ENCODE data around the gene PHF2. TPM values are rescaled to one million over a fixed set of nuclear protein-coding genes. Genes with fewer than 3 reads are reported as not detected.

Gene PHF2
- total RNA-seq, 1 donor from 2014 or later: 7.3 TPM

DNA sequence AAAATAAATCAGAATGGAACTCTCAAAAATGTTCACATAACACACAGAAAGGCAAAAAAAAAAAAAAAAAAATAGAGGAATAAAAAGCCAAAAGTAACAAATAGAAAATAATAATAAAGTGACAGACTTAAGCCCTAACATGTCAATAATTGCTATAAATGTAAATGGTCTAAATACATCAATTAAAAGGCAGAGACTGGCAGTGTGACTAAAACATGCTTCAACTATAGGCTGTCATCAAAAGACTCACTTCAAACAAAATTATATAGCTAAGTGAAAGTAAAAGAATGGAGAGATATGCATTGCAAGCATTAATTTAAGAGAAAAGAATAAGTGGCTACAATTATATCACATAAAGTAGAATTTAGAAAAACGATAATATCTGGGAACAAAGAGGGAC, 114.2 kb downstream of the PHF2 start:
- DNase-seq (ENCODE audit: low spot score) (no peak), ATAC-seq (no peak)

DNA sequence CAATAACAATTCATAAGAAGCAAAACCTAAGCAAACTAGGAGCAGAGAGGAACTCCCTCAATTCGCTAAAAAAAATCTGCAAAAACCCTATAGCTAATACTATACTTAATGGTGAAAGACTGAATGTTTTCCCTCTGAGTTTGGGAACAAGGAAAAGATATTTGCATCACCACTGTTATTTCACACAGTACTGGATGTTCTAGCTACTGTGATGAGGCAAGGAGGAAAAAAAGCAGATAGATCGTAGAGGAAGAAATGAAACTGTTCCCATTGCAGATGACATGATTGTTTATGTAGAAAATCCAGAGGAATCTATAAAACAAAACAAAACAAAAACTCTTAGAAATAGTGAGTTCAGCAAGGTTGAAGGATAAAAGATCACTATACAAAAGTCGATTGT, 116.7 kb downstream of the PHF2 start:
- ATAC-seq (no peak), DNase-seq (ENCODE audit: low spot score) (no peak)

DNA sequence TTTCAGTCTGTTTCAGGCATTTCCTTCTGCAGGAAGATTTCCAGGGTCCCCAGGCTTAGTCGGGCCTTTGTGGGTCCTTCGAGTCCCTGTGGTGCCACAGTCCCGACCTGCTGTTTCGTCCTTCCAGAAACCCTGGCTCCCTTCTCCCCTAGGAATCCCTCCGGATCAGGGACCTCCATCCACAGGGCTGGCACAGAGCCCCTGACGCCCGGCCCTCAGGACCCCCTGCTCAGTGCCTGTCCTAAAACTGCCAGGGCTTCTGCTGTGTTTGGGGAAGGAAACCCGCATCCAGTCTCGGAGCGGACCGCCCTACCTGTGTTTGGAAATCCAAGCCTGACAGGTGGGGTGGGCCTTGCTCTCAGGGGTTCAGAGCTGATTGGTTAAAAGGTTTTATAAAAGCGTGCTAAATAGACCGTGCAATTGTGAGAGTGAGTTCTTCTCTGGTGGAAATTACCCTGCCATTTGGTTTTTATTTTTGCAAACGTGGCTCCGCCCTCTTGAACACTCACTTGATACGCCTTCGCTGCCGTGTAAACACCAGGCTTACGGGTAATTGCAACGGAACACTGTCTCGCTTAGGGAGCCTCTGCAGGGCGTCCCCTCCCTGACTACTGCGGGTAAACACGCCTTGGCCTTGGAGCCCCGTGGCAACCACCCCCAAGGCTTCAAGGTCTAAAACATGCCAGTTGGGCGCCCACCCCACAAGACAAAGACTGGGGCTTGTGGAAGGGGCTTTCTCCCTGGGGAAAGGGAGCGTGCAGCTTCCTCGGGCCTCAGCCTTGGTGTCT, 121.2 kb downstream of the PHF2 start:
- no peak for DNase-seq (ENCODE audit: low spot score)
- no peak for ATAC-seq

DNA sequence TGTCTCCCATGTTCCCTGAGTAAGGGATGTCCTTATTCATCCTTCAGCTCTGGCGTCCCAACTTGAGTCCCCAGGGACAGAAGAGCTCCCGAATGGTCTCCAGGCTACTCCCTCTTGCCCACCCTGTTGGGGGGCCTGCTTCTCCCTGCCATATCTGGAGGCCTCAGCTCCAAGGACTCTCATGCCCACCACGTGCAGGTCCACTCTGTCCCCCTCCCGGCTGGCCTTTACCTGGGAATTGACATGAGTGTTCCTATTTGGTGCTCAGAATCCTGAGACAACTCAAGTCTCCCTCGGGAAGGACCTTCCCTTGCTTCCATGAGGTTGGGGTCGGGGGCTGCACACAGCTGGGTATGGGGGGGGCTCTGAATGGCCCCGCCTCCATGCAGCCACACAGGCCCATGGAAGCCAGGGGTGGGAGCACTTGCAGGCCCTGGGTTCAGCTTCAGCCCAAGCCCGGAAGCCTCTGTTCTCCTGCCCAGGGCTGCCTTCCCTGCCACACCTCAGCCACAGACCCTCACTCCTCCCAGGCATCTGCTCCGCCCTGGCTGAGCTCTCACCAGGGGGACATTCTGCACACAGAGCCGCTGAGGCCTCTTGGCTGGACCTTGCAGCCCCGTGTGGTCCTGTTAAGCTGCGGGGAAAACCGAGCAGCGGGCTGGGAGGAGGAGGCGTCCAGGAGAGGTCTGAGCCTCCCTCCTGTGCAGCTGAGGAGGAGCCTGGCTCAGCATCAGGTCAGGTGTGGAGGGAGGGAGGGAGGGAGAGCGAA, 121.9 kb downstream of the PHF2 start:
- DNase-seq (ENCODE audit: low spot score) (no peak), ATAC-seq (no peak)

DNA sequence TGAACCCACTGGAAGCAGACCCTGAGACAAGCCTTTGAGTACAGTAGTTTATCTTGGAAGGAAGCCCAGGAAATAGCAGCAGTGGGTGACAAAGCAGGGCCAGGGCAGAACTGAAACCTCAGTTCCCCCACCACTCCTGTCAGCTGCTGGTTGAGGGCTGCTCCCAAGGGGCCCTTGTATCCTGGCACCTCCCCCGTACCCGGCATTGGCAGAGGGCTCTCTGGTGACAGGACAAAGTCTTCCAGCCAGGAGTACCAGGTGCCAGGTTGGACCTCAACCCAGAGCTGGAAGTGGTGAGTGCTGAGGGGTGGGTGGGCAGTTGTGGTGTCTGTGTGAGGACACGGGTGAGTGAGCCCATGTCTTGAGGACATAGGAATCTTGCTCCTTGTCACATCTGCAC, 123.3 kb downstream of the PHF2 start:
- DNase-seq (ENCODE audit: low spot score) (no peak), ATAC-seq (no peak)

DNA sequence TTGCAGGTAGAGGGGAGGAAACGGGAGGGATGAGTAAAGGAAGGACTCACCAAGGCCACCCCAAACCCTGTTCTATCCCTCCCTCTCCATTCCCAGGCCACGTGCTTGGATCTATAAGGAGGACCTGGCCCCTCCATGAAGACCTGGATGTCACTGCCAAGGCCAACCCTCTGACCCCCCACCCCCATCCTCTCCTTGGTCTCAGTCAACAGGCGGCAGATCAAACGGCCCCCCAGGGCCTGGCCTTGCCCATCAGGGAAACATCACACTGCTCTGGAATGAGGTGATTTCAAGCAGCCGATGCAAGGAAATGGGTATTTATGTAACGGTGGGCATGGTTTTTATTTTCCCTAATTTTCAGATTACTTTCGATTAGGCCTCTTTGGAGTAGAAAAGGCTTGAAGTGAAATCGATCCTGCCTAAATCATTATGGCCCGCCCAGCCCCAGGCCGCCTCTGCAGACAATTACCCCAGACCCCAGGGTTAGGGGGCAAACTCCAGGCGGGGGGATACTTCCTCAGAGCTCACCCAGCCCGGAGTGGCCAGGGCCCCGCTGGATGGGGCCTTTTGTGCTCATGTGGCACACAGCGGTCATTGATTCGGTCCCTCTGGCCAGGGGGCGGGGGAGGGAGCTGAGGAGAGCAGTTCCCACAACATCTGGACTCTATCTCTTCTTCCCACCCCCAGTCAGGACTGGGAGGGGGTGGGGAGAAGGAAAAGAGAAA, 125.3 kb downstream of the PHF2 start:
- DNase-seq (ENCODE audit: low spot score): no peak

DNA sequence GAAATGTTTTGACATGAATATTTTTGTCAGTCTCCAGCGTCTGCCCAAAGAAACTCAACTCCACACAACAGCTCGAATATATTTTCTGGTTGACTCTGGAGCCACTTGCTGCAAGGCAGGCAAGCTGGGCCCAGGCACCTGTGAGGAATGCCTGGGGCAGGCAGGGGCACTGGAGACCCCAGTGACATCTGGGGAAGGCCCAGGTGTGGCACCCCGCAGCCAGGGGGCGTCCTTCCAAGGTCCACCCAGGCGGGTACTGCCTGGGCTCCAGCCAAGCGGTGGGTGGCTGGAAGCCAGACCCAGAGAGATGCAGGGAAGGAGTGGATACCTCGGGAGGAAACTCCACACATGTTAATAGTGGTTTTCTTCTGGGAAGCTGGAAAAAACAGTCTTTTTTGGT, 125.9 kb downstream of the PHF2 start:
- DNase-seq (ENCODE audit: low spot score): no peak
- ATAC-seq: no peak

More for the DNA sequence above, 125.3 kb downstream of the PHF2 start:
- no peak for ATAC-seq

DNA sequence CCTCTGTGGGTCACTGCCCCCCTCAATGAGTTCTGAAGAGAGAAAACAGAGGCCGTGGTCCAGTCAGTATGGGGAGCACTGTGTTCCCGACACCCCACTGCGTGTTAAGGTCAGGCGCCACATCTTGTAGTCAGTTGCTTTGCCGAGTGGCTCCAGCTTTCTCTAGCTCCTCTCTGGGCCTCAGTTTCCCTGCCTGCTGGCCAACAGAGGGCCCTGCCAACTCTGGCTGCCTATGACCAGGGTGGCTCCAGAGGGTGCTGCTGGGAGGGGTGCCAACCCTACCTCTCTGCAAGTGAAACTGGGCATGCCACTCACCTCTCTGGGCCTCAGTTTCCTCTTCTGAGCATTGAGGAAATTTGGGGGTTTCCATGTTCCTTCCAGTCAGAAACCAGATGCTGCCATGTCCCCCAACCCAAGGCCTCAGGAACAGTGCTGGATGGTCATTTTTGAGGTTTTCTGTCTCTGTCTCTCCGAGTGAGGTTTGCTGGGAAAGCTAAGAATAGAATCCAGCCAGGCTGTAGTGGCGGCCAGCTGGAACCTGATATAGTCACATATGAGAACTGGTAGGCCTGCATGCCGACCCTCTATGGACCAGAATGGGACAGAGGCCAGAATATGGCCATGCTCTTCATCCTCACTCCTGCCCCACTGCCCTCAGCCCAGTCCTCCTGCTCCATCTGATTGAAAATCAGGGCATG, 132.1 kb downstream of the PHF2 start:
- ATAC-seq: no peak
- no peak for DNase-seq (ENCODE audit: low spot score)

DNA sequence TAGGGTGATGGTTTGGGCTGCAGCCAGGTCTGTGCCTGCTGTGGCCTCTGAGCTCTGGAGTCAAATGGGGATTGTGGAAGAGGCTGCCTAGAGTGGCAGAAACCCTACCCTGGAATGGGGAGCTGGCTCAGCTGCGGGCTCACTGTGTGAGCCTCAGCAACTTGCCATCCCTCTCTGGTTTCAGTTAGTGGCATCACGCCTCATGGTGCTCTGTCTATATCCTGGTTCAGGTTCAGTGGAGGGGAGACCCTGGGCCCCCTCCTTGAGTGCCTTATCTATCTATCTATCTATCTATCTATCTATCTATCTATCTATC, 132.6 kb downstream of the PHF2 start:
- ATAC-seq: no peak
- no peak for DNase-seq (ENCODE audit: low spot score)

DNA sequence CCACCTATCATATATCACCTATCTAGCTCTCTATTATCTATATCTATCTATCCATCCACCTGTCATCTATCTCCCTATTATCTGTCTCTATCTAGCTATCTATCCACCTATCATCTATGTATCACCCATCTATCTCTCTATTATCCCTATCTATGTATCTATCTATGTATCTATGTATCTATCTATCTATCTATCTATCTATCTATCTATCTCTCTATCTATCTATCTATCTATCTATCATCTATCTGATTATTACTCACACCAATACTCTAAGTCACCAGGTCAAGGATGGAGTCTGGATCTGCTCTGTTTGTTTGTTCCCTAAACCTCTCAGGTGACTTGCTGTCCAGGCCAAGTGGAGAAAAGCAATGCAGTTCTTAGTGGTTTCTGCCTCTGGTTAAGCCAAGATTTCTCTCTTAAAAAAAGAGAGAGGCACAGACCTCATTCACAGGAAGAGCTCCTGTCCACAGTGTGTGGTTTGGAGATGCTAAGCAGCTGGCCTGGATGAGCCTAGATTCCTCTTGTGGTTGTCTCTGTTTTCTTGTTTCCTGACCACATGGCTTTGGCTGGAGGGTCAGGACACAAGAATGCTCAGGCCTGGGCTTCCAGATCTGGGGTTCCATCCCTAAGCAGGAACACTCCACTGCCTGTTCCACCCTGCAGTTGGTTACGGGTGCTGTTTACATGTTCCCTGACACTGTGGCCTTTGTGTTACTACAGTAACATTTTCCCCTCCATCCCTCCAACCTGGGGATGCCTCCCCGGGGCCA, 133.4 kb downstream of the PHF2 start:
- DNase-seq (ENCODE audit: low spot score) (no peak), ATAC-seq (no peak)

DNA sequence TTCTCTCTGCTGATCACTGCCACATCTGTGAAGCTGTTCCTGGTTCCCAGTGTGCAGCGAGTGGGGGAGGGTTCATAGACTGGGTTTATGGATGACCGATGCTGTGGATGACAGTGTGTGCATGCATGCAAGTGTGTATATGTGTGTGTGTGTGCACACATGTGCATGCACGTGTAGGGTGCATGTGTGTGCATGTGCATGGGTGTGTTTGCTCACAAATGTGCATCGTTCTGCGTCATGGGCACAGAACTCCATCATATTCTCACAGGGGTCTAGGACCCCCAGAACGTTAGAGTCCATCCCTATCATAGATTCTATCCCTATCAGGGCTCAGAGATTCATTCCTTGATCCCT, 134.0 kb downstream of the PHF2 start:
- DNase-seq (ENCODE audit: low spot score) (no peak), ATAC-seq (no peak)

DNA sequence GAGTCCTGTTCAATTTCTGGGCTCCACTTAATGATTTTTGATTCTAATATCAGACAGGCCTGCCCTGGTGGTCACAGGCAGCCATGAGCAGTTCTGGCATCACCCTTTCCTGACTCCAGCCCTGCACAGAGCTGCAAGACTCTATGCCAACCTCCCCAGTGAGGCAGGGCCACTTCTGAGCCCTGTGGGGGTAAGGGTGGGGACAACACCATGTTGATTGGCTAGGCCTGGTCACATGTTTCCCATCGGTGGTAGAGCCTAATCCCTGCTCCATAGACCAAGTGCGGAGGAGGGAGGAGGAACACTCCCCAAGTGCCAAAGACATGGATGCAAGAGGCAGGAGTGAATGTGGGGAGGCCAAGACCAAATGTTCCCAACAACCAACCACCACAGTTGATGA, 134.6 kb downstream of the PHF2 start:
- DNase-seq (ENCODE audit: low spot score): no peak
- no peak for ATAC-seq

DNA sequence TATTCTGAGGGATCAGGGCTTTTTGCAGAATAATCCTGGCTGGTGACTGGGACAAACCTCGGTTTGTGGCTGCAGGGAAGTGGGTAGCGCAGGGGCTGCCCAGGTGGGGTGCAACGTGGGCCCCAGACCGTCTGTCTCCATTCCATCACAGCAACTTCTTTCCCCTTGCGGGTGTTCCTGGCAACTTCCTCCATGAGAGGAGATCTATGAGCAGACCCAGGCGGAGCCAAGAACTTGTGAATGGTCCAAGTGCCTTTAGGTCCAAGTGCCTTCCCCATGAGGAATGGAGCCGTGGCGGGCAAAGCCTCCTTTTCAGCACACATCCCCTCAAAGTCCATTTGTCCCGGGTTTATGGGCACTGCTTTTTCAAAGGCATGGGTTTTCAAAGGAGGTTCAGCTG, 136.5 kb downstream of the PHF2 start:
- ATAC-seq: no peak
- DNase-seq (ENCODE audit: low spot score): no peak

DNA sequence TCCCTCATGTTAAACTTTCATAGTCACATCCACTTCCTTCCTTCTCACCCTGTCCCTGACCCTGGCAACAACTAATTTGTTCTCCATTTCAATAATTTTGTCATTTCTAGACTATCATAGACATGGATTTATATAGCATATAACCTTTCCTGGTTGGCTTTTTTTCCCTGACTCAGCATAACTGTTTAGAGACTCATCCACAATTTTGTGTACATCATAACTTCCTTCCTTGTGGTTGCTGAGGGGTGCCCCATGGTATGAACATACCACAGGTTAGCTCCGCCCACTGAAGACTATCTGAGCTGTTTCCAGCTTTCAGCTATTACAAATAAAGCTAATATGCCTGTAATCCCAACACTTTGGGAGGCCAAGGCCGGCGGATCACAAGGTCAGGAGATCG, 137.3 kb downstream of the PHF2 start:
- DNase-seq (ENCODE audit: low spot score): no peak
- no peak for ATAC-seq

DNA sequence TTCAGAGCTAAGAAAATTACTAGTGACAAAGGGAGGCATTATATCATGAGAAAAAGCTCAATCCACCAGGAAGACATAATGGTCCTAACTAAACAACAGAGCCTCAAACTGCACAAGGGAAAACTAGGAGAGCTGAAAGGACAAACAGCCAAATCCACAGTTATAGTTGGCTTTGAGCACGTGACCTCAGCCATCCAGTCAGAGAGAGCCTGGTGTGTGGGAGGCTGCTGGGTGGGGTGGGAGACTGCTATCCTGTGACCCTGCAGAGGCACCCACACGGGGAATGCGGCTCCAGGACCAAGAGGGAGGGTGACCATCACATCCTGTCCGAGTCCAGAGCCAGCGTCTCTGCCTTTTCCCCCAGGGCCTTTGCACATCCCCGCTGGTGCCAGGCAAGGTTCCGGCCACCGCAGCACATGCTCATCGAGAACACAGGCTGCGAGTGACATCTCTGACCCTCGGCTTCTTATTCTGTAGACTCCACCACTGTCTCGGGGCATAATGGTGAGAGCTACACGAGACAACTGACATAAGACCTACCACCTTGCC, 145.1 kb downstream of the PHF2 start:
- DNase-seq (ENCODE audit: low spot score) (no peak), ATAC-seq (no peak)

DNA sequence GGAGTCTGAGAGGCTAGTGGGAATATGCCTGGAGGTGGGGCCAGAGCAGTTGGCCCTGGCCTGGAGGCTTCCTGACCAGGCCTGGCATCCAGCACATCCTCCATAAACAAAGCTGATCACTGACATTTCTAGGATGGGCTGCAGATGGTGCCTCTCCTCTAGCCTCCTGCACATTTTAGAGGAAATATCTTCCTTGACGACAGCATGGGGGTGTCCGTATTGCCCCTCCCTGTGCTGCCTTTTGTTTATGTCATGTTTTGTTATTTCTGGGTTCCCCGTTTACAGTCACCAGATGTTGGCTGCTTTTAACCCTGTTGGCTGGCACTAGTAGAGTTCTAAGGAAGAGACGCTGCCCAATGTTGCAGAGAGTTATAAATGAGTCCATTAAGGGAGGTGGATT, 148.5 kb downstream of the PHF2 start:
- no peak for DNase-seq (ENCODE audit: low spot score)

DNA sequence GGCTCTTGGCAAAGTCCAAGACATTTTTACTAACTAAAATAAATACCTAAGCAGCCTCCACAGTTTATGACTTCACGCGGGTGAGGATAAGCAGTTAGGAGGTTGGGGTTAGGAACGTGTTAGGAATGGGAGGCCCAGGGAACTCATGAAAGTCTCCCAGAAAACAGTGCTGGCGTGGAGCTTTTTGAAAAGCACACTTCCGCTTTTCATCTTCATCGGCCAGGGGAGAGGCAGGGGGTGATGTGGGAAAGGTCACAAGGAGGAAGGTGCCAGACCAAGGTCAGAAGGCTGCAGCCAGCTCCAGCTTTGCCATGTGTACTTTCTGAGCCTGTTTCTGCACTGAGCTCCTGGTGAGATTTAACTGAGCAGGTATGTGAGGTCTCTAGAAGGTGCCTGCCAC, 149.0 kb downstream of the PHF2 start:
- ATAC-seq: no peak

More for the DNA sequence above, 148.5 kb downstream of the PHF2 start:
- no peak for ATAC-seq

DNA sequence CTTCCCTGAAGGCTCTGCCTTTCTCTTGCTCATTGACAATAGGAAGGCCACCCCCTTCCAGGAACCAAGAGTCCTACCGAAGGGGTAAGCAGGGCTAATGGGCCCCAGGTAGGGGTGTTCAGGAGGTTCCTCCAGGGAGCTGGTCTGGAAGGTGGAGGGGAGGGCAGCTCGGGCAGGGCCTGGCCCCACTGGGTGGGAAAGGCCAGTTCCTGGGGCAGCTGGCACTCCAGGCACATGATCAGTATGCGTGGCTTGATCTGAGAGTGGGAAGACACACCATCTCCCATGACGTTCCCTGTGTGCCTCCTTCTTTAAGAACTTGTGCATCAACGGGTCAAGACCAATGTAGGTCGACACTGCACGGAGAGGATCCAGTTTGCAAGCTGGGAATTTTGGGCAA, 149.8 kb downstream of the PHF2 start:
- no peak for DNase-seq (ENCODE audit: low spot score)
- no peak for ATAC-seq

More for the DNA sequence above, 149.0 kb downstream of the PHF2 start:
- no peak for DNase-seq (ENCODE audit: low spot score)
